ENCODE results near the gene VAV2.

DNA sequence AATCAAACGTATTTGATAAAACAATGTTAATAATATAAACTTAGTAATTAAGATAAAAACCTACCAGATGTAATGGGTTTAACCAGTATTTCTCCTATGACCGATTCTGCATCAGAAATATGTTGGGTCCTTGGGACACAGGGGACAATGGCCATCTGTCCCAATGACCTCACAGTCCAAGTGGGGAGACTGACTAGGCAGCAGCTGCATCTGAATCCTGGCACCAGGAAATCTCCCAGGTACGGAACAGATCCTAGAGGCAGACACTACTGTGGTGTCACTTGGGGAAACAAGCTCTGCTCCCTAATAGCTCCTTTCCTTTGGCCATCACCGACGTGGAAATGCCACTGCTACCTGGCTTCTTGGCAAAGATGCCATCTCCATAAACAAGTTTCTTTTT, 172.2 kb downstream of the VAV2 start:
- TF ChIP-seq POLR2A (IDR thresholded peaks at IDR 0.05; ENCODE audit: low read length) = no peak
- no peak for TF ChIP-seq HDAC2 (IDR thresholded peaks at IDR 0.05)
- TF ChIP-seq, protein P1, sequence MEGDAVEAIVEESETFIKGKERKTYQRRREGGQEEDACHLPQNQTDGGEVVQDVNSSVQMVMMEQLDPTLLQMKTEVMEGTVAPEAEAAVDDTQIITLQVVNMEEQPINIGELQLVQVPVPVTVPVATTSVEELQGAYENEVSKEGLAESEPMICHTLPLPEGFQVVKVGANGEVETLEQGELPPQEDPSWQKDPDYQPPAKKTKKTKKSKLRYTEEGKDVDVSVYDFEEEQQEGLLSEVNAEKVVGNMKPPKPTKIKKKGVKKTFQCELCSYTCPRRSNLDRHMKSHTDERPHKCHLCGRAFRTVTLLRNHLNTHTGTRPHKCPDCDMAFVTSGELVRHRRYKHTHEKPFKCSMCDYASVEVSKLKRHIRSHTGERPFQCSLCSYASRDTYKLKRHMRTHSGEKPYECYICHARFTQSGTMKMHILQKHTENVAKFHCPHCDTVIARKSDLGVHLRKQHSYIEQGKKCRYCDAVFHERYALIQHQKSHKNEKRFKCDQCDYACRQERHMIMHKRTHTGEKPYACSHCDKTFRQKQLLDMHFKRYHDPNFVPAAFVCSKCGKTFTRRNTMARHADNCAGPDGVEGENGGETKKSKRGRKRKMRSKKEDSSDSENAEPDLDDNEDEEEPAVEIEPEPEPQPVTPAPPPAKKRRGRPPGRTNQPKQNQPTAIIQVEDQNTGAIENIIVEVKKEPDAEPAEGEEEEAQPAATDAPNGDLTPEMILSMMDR (IDR thresholded peaks at IDR 0.05) = no peak
- TF ChIP-seq RAD21 (conservative IDR thresholded peaks at IDR 0.05 in 1 of 2, IDR thresholded peaks at IDR 0.05 in 1 of 2) = no peak

Measured in A549 (cell line).